HepG2 (cell line): ENCODE results near the gene RAMP3. TPM values are rescaled to one million over a fixed set of nuclear protein-coding genes. Genes with fewer than 3 reads are reported as not detected.

Experiments used
- ATAC-seq: fragments of 200-7000 bp; cut with Tn5 transposase; 3 replicates; pipeline ENCODE4 v1.9.1; 2020; ENCODE audit warnings: mild to moderate bottlenecking, moderate library complexity
- BruUV-seq: library from RNA; stranded (reverse); fragments of 400-500 nt; replicated peaks from 2 replicates; lab custom pipeline; 2021; lab: Mats Ljungman, UMichigan
- CTCF ChIA-PET: fragments of 300-600 bp; formaldehyde crosslinking; extraction: SDS; loops from one replicate; lab custom pipeline; 2021; ENCODE audit warnings: low total read pairs, inconsistent platforms, low intra/inter-chr PET ratio; lab: Yijun Ruan, JAX
- POLR2A ChIA-PET: fragments of 350-600 bp; sonication (Branson Sonifier 250); formaldehyde crosslinking; loops from one replicate; lab custom pipeline; 2020; ENCODE audit warnings: antibody characterized with exemption, inconsistent platforms; lab: Yijun Ruan, JAX
- DNase-seq: peaks from one replicate; pipeline ENCODE4 v3.0.0-alpha.2; 2015; ENCODE audit warnings: low spot score
- FAIRE-seq: peaks from 3 replicates; lab custom pipeline; 2011; peaks lifted over from hg19 to GRCh38; lab: Jason Lieb, UNC
- H2AFZ ChIP-seq: one replicate; pipeline ENCODE4 v1.6.1; 2011; ENCODE audit warnings: low read length, inconsistent platforms
- H3K27ac ChIP-seq: fragments of 300-600 bp; 3 replicates; pipeline ENCODE4 v1.8.0; 2011; ENCODE audit warnings: mixed run types, mild to moderate bottlenecking, mixed read lengths, low read length, inconsistent platforms; ENCODE audit not compliant: insufficient read depth; ENCODE audit errors: extremely low read length
- H3K27me3 ChIP-seq, 2 experiments: fragments of 200-600 bp in 1 of 2; 2 replicates in 1 of 2; 3 replicates in 1 of 2; pipeline versions ENCODE4 v1.6.0 to v1.8.0; 2011; ENCODE audit warnings: low read length in 2 of 2, mild to moderate bottlenecking in 2 of 2, moderate library complexity in 2 of 2, inconsistent platforms in 1 of 2; ENCODE audit not compliant: insufficient read depth in 2 of 2, control insufficient read depth in 1 of 2
- H3K36me3 ChIP-seq, 2 experiments: fragments of 200-600 bp in 1 of 2; replicated peaks in 1 of 2; 2 replicates in 1 of 2; 3 replicates in 1 of 2; pipeline versions ENCODE4 v1.5.1 to v1.8.0; 2011; ENCODE audit warnings: low read length in 2 of 2, inconsistent platforms in 1 of 2; ENCODE audit not compliant: insufficient read depth in 2 of 2, control insufficient read depth in 1 of 2
- H3K4me1 ChIP-seq: 2 replicates; pipeline ENCODE4 v1.5.1; 2012; ENCODE audit warnings: low read length, inconsistent platforms; ENCODE audit not compliant: insufficient read depth
- H3K4me2 ChIP-seq: 2 replicates; pipeline ENCODE4 v1.6.0; 2011; ENCODE audit warnings: low read depth, low read length, inconsistent platforms
- H3K4me3 ChIP-seq, 3 experiments: fragments of 200-600 bp in 1 of 3; sonication (generic), shearing (Covaris generic) in 1 of 3; replicated peaks in 1 of 3; 2 replicates each; pipeline ENCODE4 v1.5.1; 2011 to 2016; ENCODE audit warnings: low read length in 3 of 3, inconsistent platforms in 2 of 3, low read depth in 2 of 3, mild to moderate bottlenecking in 2 of 3, control low read depth in 1 of 3, mixed read lengths in 1 of 3; ENCODE audit not compliant: insufficient read depth in 1 of 3
- H3K79me2 ChIP-seq: one replicate; pipeline ENCODE4 v1.6.1; 2011; ENCODE audit warnings: low read length, inconsistent platforms; ENCODE audit not compliant: insufficient read depth
- H3K9ac ChIP-seq: 2 replicates; pipeline ENCODE4 v1.6.0; 2011; ENCODE audit warnings: mild to moderate bottlenecking, low read depth, low read length, inconsistent platforms; ENCODE audit not compliant: insufficient read depth
- H3K9me3 ChIP-seq: 2 replicates; pipeline ENCODE4 v1.5.1; 2012; ENCODE audit warnings: mild to moderate bottlenecking, low read length
- H4K20me1 ChIP-seq: 2 replicates; pipeline ENCODE4 v1.6.0; 2011; ENCODE audit warnings: inconsistent platforms, mild to moderate bottlenecking, low read length, moderate library complexity; ENCODE audit not compliant: insufficient read depth
- ISL2 ChIP-seq: sonication (generic); formaldehyde crosslinking; IDR thresholded peaks from 2 replicates; pipeline ENCODE4 v1.5.0; 2020; ENCODE audit warnings: missing genetic modification reagents
- KAT2B ChIP-seq: fragments of 150-350 bp; IDR thresholded peaks from 2 replicates; pipeline ENCODE4 v1.6.1; 2014; ENCODE audit warnings: low read depth, low read length, borderline replicate concordance
- KLF12 ChIP-seq: sonication (generic); formaldehyde crosslinking; IDR thresholded peaks from 2 replicates; pipeline ENCODE4 v1.4.0; 2020; ENCODE audit warnings: missing genetic modification reagents, borderline replicate concordance
- NR1H2 ChIP-seq: sonication (generic); formaldehyde crosslinking; IDR thresholded peaks from 2 replicates; pipeline ENCODE4 v1.8.1; 2022; ENCODE audit warnings: low read depth, missing genetic modification reagents, borderline replicate concordance
- RXRB ChIP-seq: IDR thresholded peaks from 2 replicates; pipeline ENCODE4 v1.6.1; 2016; ENCODE audit warnings: borderline replicate concordance, missing genetic modification reagents, missing compliant biosample characterization
- SRSF9 ChIP-seq: fragments of 200-400 bp; formaldehyde crosslinking; IDR thresholded peaks from 2 replicates; pipeline ENCODE4 v1.6.1; 2018; ENCODE audit warnings: borderline replicate concordance, mild to moderate bottlenecking, low read depth, low read length; ENCODE audit not compliant: insufficient read depth, poor library complexity, severe bottlenecking
- ZNF234 ChIP-seq: sonication (generic); formaldehyde crosslinking; conservative IDR thresholded peaks from 2 replicates; pipeline ENCODE4 v1.5.1; 2020; ENCODE audit warnings: mild to moderate bottlenecking, missing genetic modification reagents
- ZNF576 ChIP-seq: sonication (generic); formaldehyde crosslinking; IDR thresholded peaks from 2 replicates; pipeline ENCODE4 v1.4.0; 2020; ENCODE audit warnings: mild to moderate bottlenecking, missing genetic modification reagents
- ZNF605 ChIP-seq: sonication (generic); formaldehyde crosslinking; IDR thresholded peaks from 2 replicates; pipeline ENCODE4 v1.8.0; 2022; ENCODE audit warnings: mild to moderate bottlenecking, missing genetic modification reagents
- WGBS: methylation state at CpG from one replicate; pipeline ENCODE4 v1.1.6; 2017; ENCODE audit warnings: low lambda C conversion rate; 5-methylcytosine and 5-hydroxymethylcytosine counted together
- in situ Hi-C: cut with HindIII; loops from 2 replicates; pipeline ENCODE4 v1.10.0; 2017; ENCODE audit warnings: low pct_unique_long_range_greater_than_20kb; ENCODE audit not compliant: extremely low pct_ligation_motif_present
- intact Hi-C: fragments of 100-400 bp; cut with micrococcal nuclease; formaldehyde crosslinking; loops from one replicate; pipeline ENCODE4 v1.10.0; 2022; ENCODE audit not compliant: unreplicated experiment
- polyA plus RNA-seq, 8 experiments: library from polyadenylated mRNA; depleted of rRNA in 3 of 8; stranded (reverse) in 7 of 8; unstranded in 1 of 8; fragments of >200 nt; fragmentation: Illumina TruSeq in 4 of 8; extraction: Trizol in 4 of 8; gene quantifications; 2 replicates each; pipeline versions ENCODE4 v1.2.1 to v1.2.3, GENCODE V29; 2011 to 2016; ENCODE audit warnings: low read depth in 4 of 8, missing spikeins in 1 of 8, mixed read lengths in 1 of 8; ENCODE audit not compliant: insufficient read depth in 1 of 8
- total RNA-seq, 5 experiments: library from RNA; depleted of rRNA; stranded (reverse); fragments of >200 nt; fragmentation: Illumina TruSeq; extraction: Trizol; gene quantifications; 2 replicates each; pipeline ENCODE4 v1.2.3, GENCODE V29; 2016; ENCODE audit warnings: low read depth in 1 of 5

The RAMP3 gene
- total and polyA plus RNA-seq, 2 of the 13 experiments (the other 11 are each of a cell fraction or from before 2014, with no cell fraction given), result not detected

GRCh38 chr7:45220846-45221618, 63.4 kb downstream of the RAMP3 start:
- H3K27me3 ChIP-seq, result peaks cover 0 to 23% of the 10 kb centered on the region in 2 experiments; a peak in 3 of 5 replicates
- H3K4me2 ChIP-seq, result no peak overlapping the region
- no peak overlapping the region for H3K4me3 ChIP-seq
- H3K9ac ChIP-seq, result no peak overlapping the region
- POLR2A ChIA-PET, result no interaction called here
- intact Hi-C loops (no loop called here), in situ Hi-C loops (no loop called here)
- ATAC-seq (no peak), FAIRE-seq (no peak), DNase-seq (no peak)
- no TSS peak for BruUV-seq
- H4K20me1 ChIP-seq, result no peaks in the 10 kb centered on the region
- H3K4me1 ChIP-seq, result no peaks in the 10 kb centered on the region
- CTCF ChIA-PET, result no interaction called here
- H3K9me3 ChIP-seq, result no peaks in the 10 kb centered on the region
- no peak overlapping the region for H3K27ac ChIP-seq
- no peak overlapping the region for H2AFZ ChIP-seq
- no peaks in the 10 kb centered on the region for H3K36me3 ChIP-seq
- no peaks in the 10 kb centered on the region for H3K79me2 ChIP-seq
- 19% methylated on average over 9 of the region's 11 CpGs for WGBS
- TF ChIP-seq KAT2B, result no peak
- no peak for TF ChIP-seq RXRB (CRISPR knock-in tag)
- TF ChIP-seq KLF12 (CRISPR knock-in tag), result no peak
- no peak for TF ChIP-seq NR1H2 (CRISPR knock-in tag)
- TF ChIP-seq ZNF605 (CRISPR knock-in tag), result no peak
- TF ChIP-seq ZNF234, result no peak
- TF ChIP-seq ZNF576 (CRISPR knock-in tag), result no peak
- no peak for TF ChIP-seq SRSF9
- TF ChIP-seq ISL2 (CRISPR knock-in tag), result no peak
- TF ChIP-seq, all 625 proteins: peak for 0
